COLO668 (cell line): Measurements from ENCODE around the gene UBD.

ENCODE experiments used
- DNase-seq: peaks from one replicate; lab custom pipeline; 2025; ENCODE audit not compliant: unreplicated experiment; lab: John Stamatoyannopoulos, UW

UBD gene

GRCh38 chr6:29561606-29562181 is 2.2 kb upstream of the UBD start:
- DNase-seq = no peak

DNA sequence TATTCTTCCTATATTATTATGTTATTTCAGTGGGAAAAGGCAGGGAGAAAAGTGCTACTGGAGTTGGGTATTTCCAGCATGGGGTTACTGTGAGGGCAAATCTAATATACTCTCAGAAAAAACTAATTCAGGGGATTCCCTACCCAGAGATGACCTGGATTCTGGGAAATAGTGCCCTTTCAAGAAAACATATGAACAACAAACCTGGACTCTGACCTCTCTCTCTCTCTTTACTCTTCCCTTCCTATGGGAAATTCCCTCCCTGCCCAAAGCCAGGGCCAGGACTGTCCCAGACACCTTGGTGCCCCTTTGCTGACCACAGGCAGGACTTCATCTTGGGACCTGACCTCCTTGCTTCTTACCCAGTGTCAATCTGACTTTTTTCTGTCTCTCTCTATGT is 1.6 kb upstream of the UBD start:
- no peak for DNase-seq

DNA sequence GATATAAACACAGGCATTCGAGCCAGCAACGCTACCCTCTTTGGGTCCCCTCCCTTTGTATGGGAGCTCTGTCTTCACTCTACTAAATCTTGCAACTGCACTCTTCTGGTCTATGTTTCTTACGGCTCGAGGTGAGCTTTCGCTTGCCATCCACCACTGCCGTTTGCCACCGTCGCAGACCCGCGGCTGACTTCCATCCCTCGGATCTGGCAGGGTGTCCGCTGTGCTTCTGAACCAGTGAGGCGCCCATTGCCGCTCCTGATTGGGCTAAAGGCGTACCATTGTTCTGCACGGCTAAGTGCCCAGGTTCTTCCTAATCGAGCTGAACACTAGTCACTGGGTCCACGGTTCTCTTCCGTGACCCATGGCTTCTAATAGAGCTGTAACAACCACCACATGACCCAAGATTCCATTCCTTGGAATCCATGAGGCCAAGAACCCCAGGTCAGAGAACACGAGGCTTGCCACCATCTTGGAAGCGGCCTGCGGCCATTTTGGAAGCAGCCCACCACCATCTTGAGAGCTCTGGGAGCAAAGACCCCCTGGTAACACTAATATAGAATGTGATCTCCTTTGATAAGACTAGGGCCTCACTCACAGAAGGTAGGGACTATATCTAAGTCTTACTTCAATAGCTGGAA is 973 bp downstream of the UBD start:
- no peak for DNase-seq

DNA sequence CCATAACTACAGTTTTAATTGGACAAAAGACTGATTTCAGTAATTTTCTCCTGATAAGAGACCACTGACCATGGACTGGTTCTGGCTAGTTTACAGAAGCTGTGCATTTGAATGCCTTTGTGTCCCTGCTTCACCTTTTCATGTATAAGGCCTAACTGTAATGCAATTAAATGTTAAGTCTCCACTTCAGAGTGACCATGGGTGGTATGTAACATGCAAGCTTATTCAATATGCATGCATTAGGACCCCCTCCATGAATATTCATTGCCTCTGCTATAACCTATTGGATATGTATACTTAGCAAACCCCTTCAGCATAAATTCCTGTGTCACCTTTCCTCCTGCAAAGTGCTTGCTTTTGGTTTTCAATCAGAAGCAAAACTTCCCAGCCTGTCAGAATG is 2.2 kb downstream of the UBD start:
- DNase-seq = no peak

DNA sequence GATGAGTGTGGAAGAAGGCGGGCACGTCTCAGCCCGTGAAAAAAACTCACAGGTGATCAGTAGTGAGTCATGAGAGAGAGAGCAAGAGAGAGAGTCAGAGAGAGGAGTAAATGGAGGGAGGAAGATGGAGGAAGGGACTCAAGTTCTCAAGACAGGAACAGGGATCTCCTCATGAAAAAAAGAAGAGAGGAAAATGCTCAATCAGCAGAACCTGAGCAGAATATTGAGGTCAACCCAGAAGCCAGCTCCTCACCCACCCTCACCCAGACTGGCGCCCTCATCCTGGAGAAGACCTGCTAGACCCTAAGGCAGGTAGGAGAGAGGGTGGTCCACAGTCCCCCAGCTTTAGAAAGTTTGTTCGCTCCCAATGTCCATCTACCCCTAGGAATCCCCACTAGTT is 4.8 kb downstream of the UBD start:
- no peak for DNase-seq

DNA sequence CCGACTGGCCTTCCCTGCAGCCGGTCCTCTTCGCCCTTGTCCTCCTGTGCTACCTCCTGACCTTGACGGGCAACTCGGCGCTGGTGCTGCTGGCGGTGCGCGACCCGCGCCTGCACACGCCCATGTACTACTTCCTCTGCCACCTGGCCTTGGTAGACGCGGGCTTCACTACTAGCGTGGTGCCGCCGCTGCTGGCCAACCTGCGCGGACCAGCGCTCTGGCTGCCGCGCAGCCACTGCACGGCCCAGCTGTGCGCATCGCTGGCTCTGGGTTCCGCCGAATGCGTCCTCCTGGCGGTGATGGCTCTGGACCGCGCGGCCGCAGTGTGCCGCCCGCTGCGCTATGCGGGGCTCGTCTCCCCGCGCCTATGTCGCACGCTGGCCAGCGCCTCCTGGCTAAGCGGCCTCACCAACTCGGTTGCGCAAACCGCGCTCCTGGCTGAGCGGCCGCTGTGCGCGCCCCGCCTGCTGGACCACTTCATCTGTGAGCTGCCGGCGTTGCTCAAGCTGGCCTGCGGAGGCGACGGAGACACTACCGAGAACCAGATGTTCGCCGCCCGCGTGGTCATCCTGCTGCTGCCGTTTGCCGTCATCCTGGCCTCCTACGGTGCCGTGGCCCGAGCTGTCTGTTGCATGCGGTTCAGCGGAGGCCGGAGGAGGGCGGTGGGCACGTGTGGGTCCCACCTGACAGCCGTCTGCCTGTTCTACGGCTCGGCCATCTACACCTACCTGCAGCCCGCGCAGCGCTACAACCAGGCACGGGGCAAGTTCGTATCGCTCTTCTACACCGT is 6.1 kb downstream of the UBD start:
- DNase-seq = no peak

DNA sequence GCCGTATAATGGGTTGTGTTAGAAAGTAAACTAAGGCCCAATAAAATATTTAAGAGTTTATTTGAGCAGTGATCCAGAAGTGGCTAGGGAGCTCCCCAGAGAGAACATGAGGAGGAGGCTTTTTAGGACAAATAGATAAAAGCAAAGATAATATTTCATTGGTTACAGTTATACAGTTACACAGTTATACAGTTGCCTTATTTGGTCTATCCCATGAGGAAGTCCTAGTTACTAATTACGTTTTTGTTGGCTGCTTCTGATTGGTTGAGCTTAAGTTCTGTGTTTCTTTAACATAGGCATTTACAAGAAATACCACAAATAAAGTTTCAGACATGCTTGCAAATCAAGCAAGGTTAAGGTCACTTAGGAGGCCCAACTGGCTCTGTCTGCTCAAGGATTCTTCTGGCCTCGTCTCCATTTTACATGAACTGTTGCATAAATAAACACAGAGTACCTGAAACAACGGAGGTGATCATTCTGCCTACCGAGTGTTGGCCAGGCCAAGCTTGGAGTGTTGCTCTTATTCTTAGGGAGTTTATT is 7.0 kb downstream of the UBD start:
- DNase-seq = no peak

- no peak for DNase-seq
Measured at GRCh38 chr6:29547573-29547972, 12.0 kb downstream of the UBD start.

- no peak for DNase-seq
Measured at GRCh38 chr6:29537714-29538403, 21.7 kb downstream of the UBD start.

DNA sequence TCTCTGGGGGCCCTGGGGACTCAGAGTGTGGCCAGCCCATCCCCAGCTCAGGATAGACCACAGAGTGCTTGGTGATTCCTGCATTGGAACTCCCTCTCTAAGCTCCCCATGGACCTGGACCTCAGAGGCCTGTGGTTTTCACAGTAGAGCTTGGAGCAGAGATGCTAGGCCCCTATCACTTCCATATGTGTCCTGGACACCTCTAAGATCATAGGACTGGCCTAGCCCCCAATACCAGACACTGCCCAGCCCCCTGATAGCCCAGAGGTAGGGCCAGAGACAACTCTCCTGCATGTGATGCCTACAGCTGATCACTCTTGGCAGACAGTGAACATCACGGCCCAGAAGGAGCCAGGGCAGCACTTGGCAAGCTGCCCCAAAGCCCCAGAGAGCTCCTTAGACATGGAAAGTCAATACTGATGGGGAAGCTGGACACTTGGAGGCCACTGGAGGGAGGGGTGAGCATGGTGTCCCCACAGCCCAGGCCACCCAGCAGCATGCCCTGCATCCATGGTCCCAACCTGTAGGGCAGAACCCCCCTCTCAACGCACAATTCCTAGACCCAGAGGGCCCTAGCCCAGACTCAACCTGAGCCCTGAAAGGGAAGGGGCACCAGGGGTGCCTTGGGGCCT is 27.1 kb downstream of the UBD start:
- no peak for DNase-seq

DNA sequence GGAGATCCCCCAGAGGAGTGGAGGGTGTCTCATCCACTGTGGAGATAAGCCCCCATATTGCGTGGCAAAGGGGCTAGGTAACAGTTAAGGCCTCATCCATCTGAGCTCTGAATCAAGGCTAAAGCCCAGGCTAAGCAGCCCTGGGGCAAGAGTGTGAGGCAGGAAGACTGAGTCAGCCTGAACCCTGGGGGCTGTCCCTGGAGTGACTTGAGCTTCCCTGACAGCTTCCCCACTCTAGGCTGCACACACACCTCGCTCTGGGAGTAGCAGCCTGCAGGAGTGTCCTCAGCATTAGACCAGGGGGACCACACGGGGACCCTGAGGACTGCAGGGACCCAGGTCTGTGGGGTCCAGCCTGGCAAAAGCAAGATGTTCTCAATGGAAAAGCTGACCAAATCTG is 27.9 kb downstream of the UBD start:
- DNase-seq = no peak

DNA sequence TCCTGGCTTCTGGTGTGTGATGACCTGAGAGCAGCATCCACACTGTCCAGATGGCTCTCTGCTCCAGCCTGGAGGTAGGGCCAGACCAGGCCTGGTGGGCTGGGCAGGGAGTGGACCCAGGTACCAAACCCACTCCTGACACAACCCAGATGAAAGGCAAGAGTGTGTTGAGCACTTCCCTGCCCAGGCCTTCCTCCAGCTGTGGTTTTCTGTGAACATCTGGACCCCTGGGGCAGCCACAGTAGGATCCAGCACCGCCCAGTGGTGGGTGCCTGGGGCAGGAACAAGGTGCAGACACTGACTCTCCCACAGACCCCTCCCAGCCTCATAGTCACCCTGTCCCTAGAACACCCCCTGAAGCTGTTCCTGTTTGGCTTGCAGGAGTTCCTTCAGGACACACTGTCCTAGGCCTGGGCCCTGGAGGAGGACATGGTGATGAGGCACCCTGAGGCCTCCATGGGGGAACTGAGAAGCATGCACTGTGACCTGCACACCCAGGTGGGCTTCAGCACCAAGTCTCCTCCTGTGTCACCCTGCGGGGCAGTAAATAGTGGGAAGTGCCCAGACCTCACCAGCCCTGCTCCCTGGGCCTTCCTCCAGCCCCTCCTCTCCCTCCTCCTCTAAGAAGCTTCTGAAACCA is 28.7 kb downstream of the UBD start:
- DNase-seq = no peak

GRCh38 chr6:29529956-29530355 is 29.6 kb downstream of the UBD start:
- no peak for DNase-seq

DNA sequence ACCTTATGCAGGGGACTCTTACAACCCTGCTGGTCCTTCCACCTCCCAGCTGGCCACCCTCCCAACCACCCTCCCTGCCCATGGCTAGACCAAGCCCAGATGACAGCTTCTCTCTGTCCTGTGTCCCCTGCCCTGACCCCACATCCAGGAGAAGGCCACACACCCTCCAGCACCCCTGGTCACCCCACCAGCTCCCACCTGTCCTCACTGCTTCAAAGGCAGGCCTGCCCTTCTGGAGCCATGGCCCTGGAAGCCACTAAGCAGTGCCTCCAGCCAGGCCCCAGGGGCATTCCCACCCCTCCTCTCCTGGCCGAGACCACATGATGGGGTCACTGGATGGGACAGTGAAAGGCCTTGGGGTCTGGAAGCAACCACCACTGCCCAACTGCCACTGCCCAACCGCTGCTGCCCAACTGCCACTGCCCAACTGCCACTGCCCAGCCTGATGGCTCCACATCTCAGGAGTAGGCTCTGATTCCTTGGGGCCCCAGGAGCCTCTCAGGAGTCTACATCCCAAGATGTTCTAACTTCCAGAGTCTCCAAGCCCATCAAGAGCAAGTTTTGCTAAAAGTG is 30.5 kb downstream of the UBD start:
- no peak for DNase-seq

- no peak for DNase-seq
Measured at GRCh38 chr6:29528300-29528931, 31.1 kb downstream of the UBD start.

- DNase-seq = no peak
Measured at GRCh38 chr6:29527564-29527963, 32.0 kb downstream of the UBD start.

GRCh38 chr6:29527126-29527525 is 32.4 kb downstream of the UBD start:
- no peak for DNase-seq

DNA sequence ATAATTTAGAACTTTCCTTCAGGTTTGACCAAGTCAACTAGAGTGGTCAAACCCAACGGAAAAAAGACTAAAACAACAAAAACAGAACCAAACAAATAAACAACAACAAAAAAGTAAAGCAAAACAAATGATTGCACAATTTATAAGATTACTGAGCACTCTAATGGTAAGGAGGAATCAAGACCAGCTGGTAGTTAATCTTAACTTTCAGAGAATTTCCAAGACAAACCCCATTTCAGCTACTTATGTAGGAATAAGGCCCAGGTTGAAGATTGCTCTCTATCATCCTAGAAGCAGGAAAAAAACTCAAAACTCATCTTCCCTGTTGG is 34.3 kb downstream of the UBD start:
- DNase-seq = no peak

DNA sequence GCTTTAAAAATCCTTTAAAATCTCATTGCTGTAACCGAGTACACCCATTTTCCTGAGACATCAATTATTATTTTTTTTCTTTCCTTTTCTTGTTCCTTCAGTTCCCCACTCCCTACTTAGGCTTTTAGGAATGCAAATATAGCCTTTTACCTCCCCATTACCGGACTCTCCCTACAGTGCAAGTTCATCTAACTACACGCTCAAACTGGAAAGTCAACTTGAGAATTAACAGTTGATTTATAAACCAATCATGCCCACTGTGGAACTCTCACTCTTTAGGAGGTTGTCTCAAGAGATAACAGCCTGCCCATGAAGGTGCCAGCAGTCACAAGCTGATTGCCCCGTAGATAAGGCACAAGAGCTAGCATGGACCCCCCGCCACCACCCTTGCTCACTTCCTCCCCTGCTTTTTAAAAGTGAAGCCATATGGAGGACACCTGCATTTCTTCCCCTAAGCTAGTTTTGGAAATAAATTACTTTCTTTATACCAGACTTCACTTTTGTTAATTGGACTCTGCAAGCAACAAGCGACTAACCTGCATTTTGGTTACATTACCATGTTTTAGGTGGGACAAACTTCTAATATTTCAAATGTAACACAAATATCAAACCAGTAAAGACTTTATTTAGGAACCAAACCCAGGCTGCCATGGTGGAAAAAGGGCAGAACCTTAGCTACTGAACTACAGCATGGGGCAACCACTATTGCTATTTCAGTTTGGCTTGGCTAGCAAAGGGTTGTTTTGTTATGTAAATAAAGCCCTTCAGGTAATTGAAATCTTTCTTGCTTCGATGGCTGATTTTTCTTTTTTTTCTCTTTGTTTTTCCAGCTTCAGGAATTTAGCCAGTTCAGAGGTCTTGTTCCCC is 34.9 kb downstream of the UBD start:
- DNase-seq = no peak
